ENCODE results near the gene TSEN54.

TSEN54 gene

DNA sequence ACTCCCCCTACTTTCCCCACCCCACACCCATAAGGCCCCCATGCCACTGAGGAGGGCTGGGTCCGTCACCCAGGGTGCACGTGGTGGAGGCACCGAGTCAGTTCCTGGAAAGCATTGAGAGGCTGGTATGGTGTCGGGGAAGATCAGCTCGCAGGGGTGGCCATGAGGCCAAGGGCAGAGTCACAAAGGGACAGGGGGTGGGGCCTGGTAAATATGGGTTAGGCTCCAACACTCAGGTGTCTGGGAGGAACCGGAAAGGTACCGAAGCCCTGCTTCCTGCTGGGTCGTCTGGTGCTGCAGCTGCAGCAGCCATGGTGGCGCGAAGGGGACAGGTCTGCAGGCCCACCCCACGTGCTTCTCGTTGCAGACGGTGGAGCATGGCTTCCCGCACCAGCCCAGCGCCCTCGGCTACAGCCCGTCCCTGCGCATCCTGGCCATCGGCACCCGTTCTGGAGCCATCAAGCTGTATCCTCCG is 39.4 kb downstream of the TSEN54 start:
- DNase-seq (ENCODE audit: low read depth) = no peak
- TF ChIP-seq, protein P1, sequence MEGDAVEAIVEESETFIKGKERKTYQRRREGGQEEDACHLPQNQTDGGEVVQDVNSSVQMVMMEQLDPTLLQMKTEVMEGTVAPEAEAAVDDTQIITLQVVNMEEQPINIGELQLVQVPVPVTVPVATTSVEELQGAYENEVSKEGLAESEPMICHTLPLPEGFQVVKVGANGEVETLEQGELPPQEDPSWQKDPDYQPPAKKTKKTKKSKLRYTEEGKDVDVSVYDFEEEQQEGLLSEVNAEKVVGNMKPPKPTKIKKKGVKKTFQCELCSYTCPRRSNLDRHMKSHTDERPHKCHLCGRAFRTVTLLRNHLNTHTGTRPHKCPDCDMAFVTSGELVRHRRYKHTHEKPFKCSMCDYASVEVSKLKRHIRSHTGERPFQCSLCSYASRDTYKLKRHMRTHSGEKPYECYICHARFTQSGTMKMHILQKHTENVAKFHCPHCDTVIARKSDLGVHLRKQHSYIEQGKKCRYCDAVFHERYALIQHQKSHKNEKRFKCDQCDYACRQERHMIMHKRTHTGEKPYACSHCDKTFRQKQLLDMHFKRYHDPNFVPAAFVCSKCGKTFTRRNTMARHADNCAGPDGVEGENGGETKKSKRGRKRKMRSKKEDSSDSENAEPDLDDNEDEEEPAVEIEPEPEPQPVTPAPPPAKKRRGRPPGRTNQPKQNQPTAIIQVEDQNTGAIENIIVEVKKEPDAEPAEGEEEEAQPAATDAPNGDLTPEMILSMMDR (IDR thresholded peaks at IDR 0.05; ENCODE audit: control insufficient read depth, insufficient read depth, low read depth, low read length, missing control alignments) = no peak

DNA sequence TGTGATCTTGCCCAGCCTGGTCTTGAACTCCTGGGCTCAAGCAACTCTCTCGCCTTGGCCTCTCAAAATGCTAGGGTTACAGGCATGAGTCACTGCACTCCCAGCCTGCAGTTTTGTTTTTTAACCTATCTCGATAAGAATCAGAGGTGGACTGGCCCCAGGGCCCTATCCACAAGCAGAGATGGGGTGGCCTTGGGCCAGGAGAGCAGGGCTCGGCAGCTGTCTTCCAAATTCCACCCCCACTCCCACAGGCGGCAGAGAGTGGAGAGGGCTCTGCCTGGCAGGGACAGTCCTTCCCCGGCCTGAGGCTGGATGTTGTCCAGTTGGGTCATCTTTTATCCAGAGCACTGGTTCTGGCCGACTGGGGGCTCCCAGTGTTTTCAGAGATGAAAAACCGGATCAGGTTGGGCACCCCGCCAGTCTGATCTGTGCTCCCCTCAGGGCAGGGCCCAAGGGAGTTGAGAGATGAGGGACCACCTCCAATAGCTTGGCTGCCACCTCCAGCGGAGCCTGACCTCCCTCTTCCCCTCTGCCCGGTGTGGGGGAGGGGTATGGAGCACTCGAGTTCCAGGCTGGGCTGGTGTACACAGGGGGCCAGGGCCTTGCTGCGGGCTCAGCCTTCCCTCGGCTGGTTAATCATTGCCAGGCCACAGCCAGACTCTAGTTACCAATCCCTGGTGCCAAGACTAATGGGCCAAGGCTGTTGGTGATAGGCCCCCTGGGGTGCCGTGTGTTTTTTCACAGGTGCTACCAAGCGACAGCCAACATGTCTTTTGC is 40.9 kb downstream of the TSEN54 start:
- H3K4me3 ChIP-seq (ENCODE audit: control insufficient read depth, low read depth, low read length) = no peak overlapping the region
- TF ChIP-seq, protein P1 (IDR thresholded peaks at IDR 0.05; ENCODE audit: control insufficient read depth, insufficient read depth, low read depth, low read length, missing control alignments) = no peak
- no peak for DNase-seq (ENCODE audit: low read depth)

More for the DNA sequence above, 39.4 kb downstream of the TSEN54 start:
- H3K4me3 ChIP-seq (ENCODE audit: control insufficient read depth, low read depth, low read length) = no peak overlapping the region

DNA sequence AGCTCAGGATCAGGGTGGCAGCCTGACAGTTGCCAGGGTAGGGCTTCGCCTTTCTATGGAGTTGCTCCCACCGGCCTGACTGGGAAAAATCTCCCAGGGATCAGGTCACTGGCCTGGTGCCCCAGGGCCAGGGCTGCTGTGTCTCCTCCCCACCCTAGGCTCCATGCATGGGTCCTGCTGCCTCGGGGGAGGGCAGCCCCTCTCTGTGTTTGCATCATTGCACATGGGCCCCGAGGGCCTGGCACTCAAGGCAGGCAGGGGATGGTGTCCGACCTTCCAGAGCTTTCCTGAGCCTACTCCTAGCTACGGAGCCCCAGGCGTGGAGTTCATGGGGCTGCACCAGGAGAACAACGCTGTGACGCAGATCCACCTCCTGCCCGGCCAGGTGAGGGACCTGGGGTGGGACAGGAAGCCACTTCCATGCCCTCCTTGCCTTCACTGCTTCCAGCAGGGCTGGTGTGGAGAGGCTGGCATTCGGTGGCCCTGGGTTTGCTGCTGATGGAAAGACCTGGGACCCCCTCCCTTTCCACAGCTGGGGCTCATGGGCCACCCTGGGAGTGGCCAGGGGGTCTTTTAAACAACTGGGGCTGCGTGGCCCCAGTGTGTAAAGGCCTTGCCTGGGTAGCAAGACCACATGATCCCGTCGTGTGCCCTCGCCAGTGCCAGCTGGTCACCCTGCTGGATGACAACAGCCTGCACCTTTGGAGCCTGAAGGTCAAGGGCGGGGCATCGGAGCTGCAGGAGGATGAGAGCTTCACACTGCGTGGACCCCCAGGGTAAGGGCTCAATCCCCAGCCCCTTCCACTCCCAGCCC is 41.7 kb downstream of the TSEN54 start:
- TF ChIP-seq, protein P1 (IDR thresholded peaks at IDR 0.05; ENCODE audit: control insufficient read depth, insufficient read depth, low read depth, low read length, missing control alignments) = no peak
- DNase-seq (ENCODE audit: low read depth) = no peak
- H3K4me3 ChIP-seq (ENCODE audit: control insufficient read depth, low read depth, low read length) = no peak overlapping the region

DNA sequence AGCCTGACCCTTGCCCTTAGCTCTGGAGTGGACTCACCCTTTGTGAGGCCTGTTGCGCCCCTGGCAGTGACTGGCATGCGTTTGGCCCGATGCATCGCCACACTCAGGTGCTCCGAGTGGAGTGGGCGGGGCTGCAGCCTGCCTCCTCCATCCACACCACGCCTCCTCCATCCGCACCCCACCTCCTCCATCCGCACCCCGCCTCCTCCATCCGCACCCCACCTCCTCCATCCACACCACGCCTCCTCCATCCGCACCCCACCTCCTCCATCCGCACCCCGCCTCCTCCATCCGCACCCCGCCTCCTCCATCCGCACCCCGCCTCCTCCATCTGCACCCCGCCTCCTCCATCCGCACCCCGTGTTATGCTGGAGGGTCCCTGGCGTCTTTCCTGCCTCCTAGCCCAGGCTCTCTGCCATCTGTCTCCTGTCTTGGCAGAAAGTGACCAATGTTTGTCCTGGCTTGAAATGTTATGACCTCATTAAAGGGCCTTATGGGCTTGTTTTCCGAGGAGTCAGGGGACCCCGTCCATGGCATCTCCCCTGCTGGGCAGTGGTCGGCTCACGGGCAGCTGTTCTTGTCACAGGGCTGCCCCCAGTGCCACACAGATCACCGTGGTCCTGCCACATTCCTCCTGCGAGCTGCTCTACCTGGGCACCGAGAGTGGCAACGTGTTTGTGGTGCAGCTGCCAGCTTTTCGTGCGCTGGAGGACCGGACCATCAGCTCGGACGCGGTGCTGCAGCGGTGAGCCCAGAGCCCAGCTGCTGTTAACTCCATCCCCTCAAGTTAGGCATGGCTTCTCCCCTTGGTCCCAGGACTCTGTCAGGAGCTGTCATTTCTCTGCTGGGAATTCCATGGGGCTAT is 42.6 kb downstream of the TSEN54 start:
- H3K4me3 ChIP-seq (ENCODE audit: control insufficient read depth, low read depth, low read length) = no peak overlapping the region
- TF ChIP-seq, protein P1 (IDR thresholded peaks at IDR 0.05; ENCODE audit: control insufficient read depth, insufficient read depth, low read depth, low read length, missing control alignments) = no peak
- DNase-seq (ENCODE audit: low read depth) = no peak

DNA sequence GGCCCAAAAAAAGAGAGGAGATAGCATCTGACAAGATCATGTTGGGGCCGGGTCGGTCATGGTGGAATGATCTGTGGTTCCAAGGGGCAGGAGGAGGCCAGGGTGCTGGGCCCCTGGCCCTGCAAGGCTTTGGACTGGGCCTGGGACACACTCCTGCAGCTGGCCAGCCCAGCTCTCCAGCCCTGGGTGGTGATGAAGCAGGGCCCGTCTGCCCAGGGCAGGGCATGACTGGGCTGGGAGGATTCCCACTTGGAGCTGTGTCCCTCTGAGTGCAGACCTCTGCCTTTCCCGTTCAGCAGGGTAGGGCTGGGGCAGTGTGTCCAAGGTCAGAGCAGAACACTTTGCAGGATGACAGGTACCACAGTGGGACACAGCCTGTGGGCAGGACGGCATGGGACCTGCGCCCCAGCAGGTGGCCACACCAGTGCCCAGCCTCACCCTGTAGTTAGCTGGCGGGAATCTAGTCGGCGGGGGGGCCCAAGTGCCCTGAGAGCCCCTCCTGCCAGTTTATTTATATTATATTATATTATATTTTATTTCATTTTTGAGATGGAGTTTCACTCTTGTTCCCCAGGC is 43.7 kb downstream of the TSEN54 start:
- H3K4me3 ChIP-seq (ENCODE audit: control insufficient read depth, low read depth, low read length) = no peak overlapping the region
- TF ChIP-seq, protein P1 (IDR thresholded peaks at IDR 0.05; ENCODE audit: control insufficient read depth, insufficient read depth, low read depth, low read length, missing control alignments) = no peak
- no peak for DNase-seq (ENCODE audit: low read depth)

All from AG09309 (cell line).